Thyroid gland (tissue), 4 donors: ENCODE data around the gene TNFSF12.

Source experiments
- CTCF ChIP-seq, 6 experiments: fragments of 200-600 bp in 3 of 6; fragments of 450-650 bp in 3 of 6; sonication (generic) in 3 of 6; IDR thresholded peaks; one replicate each; pipeline ENCODE4 v1.5.1; 2016 to 2019; ENCODE audit warnings: antibody characterized with exemption in 6 of 6, mild to moderate bottlenecking in 2 of 6, inconsistent platforms in 1 of 6, moderate library complexity in 1 of 6
- POLR2A ChIP-seq, 2 donors: fragments of 450-650 bp; IDR thresholded peaks; one replicate each; pipeline ENCODE4 v1.6.1; 2017; ENCODE audit warnings: antibody characterized with exemption in 2 of 2, mild to moderate bottlenecking in 2 of 2, moderate library complexity in 1 of 2

- no peak for TF ChIP-seq CTCF (IDR thresholded peaks at IDR 0.05)
- no peak for TF ChIP-seq POLR2A (IDR thresholded peaks at IDR 0.05)
Measured at GRCh38 chr17:7606280-7606679, 57.4 kb downstream of the TNFSF12 start.
